ENCODE measurements around the gene PLCXD3.

Gene PLCXD3

DNA sequence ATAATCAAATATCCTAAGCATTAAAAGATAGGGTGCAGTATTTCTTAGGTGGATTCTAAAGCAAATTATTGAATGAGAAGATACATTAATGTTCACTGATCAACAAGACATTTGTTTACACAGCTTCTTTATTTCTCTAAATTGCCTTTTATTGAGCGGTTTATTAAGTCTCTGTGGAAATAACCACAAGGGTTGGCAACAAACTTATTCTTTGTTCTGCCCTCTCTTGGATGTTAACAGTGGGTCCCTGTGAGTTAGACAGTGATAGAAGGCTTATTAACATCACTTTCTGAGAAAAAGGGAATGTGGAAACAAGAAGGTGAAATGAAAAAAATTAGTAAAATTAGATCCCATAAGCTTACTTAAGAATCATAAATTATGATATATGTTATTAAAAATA is 214.3 kb downstream of the PLCXD3 start:
- TF ChIP-seq, protein P1, sequence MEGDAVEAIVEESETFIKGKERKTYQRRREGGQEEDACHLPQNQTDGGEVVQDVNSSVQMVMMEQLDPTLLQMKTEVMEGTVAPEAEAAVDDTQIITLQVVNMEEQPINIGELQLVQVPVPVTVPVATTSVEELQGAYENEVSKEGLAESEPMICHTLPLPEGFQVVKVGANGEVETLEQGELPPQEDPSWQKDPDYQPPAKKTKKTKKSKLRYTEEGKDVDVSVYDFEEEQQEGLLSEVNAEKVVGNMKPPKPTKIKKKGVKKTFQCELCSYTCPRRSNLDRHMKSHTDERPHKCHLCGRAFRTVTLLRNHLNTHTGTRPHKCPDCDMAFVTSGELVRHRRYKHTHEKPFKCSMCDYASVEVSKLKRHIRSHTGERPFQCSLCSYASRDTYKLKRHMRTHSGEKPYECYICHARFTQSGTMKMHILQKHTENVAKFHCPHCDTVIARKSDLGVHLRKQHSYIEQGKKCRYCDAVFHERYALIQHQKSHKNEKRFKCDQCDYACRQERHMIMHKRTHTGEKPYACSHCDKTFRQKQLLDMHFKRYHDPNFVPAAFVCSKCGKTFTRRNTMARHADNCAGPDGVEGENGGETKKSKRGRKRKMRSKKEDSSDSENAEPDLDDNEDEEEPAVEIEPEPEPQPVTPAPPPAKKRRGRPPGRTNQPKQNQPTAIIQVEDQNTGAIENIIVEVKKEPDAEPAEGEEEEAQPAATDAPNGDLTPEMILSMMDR (IDR thresholded peaks at IDR 0.05; ENCODE audit: borderline replicate concordance, insufficient read depth, low read depth, low read length) = no peak
- H3K4me3 ChIP-seq (ENCODE audit: low read depth, low read length) = no peak overlapping the region

GRCh38 chr5:41291323-41291722 is 219.1 kb downstream of the PLCXD3 start:
- TF ChIP-seq, protein P1 (IDR thresholded peaks at IDR 0.05; ENCODE audit: borderline replicate concordance, insufficient read depth, low read depth, low read length) = no peak
- no peak overlapping the region for H3K4me3 ChIP-seq (ENCODE audit: low read depth, low read length)

DNA sequence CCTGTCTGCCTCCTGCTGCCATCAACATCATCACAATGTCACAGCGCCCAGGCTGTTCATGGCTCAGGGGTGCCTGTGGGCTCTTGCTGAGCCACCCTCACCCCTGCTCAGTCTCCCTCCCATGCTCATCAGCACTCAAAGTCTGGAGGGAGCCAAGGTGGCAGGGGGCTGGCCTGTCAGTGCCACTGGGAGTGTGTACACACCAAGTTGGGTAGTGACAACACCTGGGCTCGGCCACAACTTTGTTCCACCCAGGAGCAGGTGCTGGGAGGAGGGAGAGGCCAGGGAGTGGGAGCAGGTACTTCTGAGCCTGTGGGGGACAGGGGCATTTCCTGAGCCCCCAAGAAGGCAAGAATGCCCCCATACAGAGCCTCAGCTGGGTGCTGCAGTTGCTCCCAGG is 219.6 kb downstream of the PLCXD3 start:
- no peak overlapping the region for H3K4me3 ChIP-seq (ENCODE audit: low read depth, low read length)
- TF ChIP-seq, protein P1 (IDR thresholded peaks at IDR 0.05; ENCODE audit: borderline replicate concordance, insufficient read depth, low read depth, low read length) = no peak

DNA sequence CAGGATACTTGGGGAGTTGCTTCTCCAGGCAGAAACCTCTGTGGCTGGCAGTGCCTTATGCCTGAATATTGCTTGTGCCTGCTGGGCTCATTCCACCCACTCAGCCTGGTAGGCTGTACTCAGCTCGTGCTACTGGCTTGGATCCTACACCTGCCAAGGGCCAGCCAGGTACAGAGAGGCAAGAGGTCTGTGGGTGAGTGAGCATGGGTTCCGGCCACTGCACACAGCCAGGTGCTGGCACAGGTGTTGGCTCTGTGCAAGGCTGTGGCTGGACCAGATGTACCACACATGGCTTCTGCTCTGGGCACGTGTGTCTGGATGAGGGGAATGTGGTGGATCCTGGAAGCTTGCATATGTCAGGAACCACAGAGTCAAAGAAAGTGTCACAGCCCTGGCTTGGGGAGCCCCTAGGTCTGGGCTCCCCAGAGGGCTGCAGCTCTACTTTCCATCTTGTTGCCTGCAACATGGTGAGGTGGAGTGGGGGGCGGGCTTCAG is 220.4 kb downstream of the PLCXD3 start:
- TF ChIP-seq, protein P1 (IDR thresholded peaks at IDR 0.05; ENCODE audit: borderline replicate concordance, insufficient read depth, low read depth, low read length) = no peak
- H3K4me3 ChIP-seq (ENCODE audit: low read depth, low read length) = no peak overlapping the region

DNA sequence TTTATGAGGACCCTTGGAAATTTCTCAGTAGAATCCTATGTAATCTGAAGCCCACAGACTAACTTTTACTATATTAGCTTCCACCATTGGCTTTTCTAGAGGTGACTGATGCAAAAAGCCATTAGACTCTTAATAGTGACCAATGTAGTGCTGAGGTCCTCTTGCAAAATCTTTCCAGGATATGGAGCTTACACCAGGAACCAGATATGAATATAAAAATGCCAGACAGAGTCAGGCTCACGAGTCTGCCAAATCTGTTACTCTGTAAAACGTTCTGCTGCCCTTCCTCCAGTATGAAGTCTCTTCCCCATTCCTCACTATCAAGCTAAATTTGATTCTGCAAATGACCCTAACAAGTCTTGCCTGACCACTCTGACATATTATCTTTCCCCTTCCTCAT is 223.7 kb downstream of the PLCXD3 start:
- no peak overlapping the region for H3K4me3 ChIP-seq (ENCODE audit: low read depth, low read length)
- TF ChIP-seq, protein P1 (IDR thresholded peaks at IDR 0.05; ENCODE audit: borderline replicate concordance, insufficient read depth, low read depth, low read length) = no peak

DNA sequence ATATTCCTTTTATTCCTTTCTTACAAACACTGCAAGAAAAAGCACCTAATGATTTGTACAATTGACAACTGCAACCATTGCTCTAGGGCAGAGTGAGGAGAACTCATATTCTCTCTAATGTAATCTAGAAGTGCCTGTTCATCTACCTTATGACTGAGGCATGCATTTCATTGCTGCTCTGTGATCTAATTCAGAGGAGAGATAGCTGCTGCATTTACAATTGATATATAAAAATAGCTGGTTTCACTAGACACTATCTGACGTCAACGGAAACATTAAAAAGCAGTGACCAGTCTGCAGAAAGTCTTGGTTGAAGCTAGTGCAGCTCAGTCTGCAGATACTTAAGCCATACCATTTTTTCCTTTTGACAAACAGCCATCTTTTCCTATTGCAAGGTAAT is 224.2 kb downstream of the PLCXD3 start:
- TF ChIP-seq, protein P1 (IDR thresholded peaks at IDR 0.05; ENCODE audit: borderline replicate concordance, insufficient read depth, low read depth, low read length) = no peak

DNA sequence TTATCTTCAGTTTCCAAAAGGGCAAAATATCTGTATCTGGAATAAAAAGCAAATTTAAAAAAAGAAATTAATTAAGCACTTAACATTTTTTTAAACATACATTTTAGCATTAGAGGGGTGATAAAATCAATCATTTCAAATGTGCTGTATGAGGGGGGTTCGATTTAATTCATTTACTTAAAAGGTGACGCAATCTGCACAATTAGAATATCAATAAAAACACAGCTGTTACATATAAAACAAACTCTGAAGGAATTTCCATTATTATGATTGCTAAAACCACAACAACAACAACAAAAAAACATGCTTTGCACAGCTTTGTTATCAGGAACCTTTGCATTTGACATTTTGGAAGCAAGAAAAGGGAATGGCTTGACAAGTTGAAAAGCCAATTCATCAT is 225.5 kb downstream of the PLCXD3 start:
- H3K4me3 ChIP-seq (ENCODE audit: low read depth, low read length) = no peak overlapping the region
- TF ChIP-seq, protein P1 (IDR thresholded peaks at IDR 0.05; ENCODE audit: borderline replicate concordance, insufficient read depth, low read depth, low read length) = no peak

More for the DNA sequence above, 224.2 kb downstream of the PLCXD3 start:
- H3K4me3 ChIP-seq (ENCODE audit: low read depth, low read length) = no peak overlapping the region

Measured in GM12875 (cell line).